SU-DHL-6 (cell line): ENCODE data around the gene COG2.

ENCODE experiments used
- EZH2phosphoT487 ChIP-seq: fragments of 200-600 bp; sonication (generic), shearing (Covaris generic); conservative IDR thresholded peaks from 2 replicates; pipeline ENCODE4 v1.6.1; 2018; ENCODE audit warnings: mild to moderate bottlenecking, antibody characterized with exemption, low read length, moderate library complexity, mixed read lengths
- TF ChIP-seq, protein P1 (sequence below): fragments of 200-600 bp; sonication (generic); IDR thresholded peaks from one replicate; pipeline ENCODE4 v1.5.1; 2017; ENCODE audit warnings: antibody characterized with exemption, mild to moderate bottlenecking, low read length, moderate library complexity; ENCODE audit not compliant: insufficient read depth, poor library complexity, severe bottlenecking

DNA sequence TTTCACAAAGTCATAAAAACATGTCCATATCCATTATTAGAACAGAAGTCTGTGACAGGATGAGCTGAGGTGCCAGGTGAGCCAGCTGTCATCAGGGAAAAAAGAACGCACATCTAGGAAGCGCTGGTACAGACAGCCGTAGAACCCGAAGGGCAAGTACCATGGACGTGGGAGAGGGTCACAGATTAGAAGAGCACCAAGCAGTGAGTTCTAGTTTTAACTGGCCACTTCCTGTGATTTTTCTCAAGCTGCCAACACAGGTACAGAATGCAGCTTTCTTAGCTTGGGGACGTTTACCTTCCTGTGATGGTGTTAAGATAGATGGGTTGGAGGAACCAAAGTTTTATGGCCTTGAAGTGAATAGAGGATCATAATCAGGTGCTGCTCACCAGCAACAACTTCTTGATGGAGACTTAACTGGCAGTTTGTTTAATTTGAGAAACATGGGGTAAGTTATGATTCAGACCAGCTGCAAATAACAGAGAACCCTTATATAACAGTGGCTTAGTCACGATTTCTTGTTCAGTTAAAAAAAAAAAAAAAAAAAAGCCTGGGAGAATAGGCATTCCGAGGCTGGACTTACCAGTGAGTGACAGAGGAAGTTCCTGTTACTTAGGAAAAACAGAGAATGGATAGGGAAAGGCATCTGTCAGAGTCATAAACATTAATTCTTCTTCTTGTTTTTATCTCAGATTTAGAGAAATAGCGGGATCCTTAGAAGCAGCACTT is 40.8 kb downstream of the COG2 start:
- TF ChIP-seq, protein P1, sequence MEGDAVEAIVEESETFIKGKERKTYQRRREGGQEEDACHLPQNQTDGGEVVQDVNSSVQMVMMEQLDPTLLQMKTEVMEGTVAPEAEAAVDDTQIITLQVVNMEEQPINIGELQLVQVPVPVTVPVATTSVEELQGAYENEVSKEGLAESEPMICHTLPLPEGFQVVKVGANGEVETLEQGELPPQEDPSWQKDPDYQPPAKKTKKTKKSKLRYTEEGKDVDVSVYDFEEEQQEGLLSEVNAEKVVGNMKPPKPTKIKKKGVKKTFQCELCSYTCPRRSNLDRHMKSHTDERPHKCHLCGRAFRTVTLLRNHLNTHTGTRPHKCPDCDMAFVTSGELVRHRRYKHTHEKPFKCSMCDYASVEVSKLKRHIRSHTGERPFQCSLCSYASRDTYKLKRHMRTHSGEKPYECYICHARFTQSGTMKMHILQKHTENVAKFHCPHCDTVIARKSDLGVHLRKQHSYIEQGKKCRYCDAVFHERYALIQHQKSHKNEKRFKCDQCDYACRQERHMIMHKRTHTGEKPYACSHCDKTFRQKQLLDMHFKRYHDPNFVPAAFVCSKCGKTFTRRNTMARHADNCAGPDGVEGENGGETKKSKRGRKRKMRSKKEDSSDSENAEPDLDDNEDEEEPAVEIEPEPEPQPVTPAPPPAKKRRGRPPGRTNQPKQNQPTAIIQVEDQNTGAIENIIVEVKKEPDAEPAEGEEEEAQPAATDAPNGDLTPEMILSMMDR: no peak
- no peak for TF ChIP-seq EZH2phosphoT487
